Loucy (cell line): ENCODE results near the gene LAMTOR5.

Experiments
- CTCF ChIP-seq: fragments of 200-600 bp; sonication (generic); conservative IDR thresholded peaks from 2 replicates; pipeline ENCODE4 v1.5.1; 2014; ENCODE audit warnings: mild to moderate bottlenecking, antibody characterized with exemption, low read length
- EZH2phosphoT487 ChIP-seq: fragments of 200-600 bp; IDR thresholded peaks from 2 replicates; pipeline ENCODE4 v1.6.1; 2018; ENCODE audit warnings: antibody characterized with exemption, mild to moderate bottlenecking, moderate library complexity, borderline replicate concordance

GRCh38 chr1:110356379-110356778 is 51.1 kb downstream of the LAMTOR5 start:
- TF ChIP-seq CTCF (no peak), EZH2phosphoT487 (no peak)
